ENCODE measurements around the gene MRPL17.

DNA sequence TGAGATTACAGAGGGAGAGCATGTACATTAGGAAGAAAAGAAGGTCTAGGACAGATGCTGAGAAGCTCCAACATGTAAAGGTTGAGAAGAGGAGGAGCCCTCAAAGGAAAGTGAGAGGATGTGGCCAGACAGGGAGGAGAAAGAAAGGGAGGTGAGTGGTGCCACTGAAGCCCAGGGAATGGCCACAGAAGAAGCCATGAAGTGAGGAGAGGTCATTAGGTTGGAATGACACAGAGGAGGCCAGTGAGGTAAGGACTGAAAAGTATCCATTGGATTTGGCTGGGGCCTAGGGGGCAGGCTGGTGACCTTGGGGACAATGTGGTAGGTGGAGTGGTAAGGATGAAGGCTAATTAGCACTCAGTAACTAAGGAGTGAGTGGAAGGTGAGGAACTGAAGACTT is 24.5 kb downstream of the MRPL17 start:
- TF ChIP-seq, protein P1, sequence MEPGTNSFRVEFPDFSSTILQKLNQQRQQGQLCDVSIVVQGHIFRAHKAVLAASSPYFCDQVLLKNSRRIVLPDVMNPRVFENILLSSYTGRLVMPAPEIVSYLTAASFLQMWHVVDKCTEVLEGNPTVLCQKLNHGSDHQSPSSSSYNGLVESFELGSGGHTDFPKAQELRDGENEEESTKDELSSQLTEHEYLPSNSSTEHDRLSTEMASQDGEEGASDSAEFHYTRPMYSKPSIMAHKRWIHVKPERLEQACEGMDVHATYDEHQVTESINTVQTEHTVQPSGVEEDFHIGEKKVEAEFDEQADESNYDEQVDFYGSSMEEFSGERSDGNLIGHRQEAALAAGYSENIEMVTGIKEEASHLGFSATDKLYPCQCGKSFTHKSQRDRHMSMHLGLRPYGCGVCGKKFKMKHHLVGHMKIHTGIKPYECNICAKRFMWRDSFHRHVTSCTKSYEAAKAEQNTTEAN (CRISPR knock-in tag; conservative IDR thresholded peaks at IDR 0.05) = no peak
- TF ChIP-seq PCBP2 (optimal IDR thresholded peaks at IDR 0.05; ENCODE audit: low read depth, low read length, poor library complexity, severe bottlenecking) = no peak
- no peak for TF ChIP-seq GATAD2A (CRISPR knock-in tag; IDR thresholded peaks at IDR 0.05)
- TF ChIP-seq SP1 (IDR thresholded peaks at IDR 0.05) = no peak
- no peak for TF ChIP-seq SP1 (CRISPR knock-in tag; IDR thresholded peaks at IDR 0.05)
- TF ChIP-seq ZNF703 (CRISPR knock-in tag; IDR thresholded peaks at IDR 0.05; ENCODE audit: borderline replicate concordance) = no peak
- no peak for TF ChIP-seq ZFX (CRISPR knock-in tag; IDR thresholded peaks at IDR 0.05; ENCODE audit: low read depth)
- no peak for TF ChIP-seq ZSCAN20 (CRISPR knock-in tag; IDR thresholded peaks at IDR 0.05; ENCODE audit: borderline replicate concordance)

Data from HepG2 (cell line).